Right atrium auricular region (tissue), 2 donors: Measurements from ENCODE around the gene PRICKLE3. TPM values are rescaled to one million over a fixed set of nuclear protein-coding genes. Genes with fewer than 3 reads are reported as not detected.

Source experiments
- DNase-seq: peaks from one replicate; pipeline ENCODE4 v3.0.0-alpha.2; 2019; ENCODE audit warnings: low spot score
- H3K27ac ChIP-seq, 2 donors: fragments of 200-600 bp; sonication (generic); 1 replicate in 1 of 2; 2 replicates in 1 of 2; pipeline ENCODE4 v1.5.1; 2016 to 2019
- H3K27me3 ChIP-seq, 2 donors: fragments of 200-600 bp; sonication (generic); one replicate each; pipeline versions ENCODE4 v1.5.1 to v1.6.0; 2017 to 2019
- H3K36me3 ChIP-seq: fragments of 200-600 bp; sonication (generic); one replicate; pipeline ENCODE4 v1.5.1; 2016
- H3K4me1 ChIP-seq, 2 donors: fragments of 200-600 bp; sonication (generic); one replicate each; pipeline versions ENCODE4 v1.5.1 to v1.6.0; 2017 to 2019
- H3K4me3 ChIP-seq, 2 donors: fragments of 200-600 bp; sonication (generic); 1 replicate in 1 of 2; 2 replicates in 1 of 2; pipeline ENCODE4 v1.5.1; 2017 to 2019; ENCODE audit warnings: mild to moderate bottlenecking in 1 of 2, moderate library complexity in 1 of 2
- H3K9me3 ChIP-seq, 2 donors: fragments of 200-600 bp; sonication (generic); one replicate each; pipeline ENCODE4 v1.5.1; 2019
- total RNA-seq, 2 donors: library from RNA; depleted of rRNA; stranded (reverse); fragments of >200 nt; gene quantifications; one replicate each; pipeline ENCODE4 v1.1.0, GENCODE V29; 2016
- TF ChIP-seq, protein P1 (sequence below), 2 donors: fragments of 200-600 bp; sonication (generic); IDR thresholded peaks; one replicate each; pipeline ENCODE4 v1.5.1; 2019; ENCODE audit warnings: antibody characterized with exemption in 2 of 2

The PRICKLE3 gene
- total RNA-seq, 2 donors from 2014 or later = 7.2 to 12.7 TPM

DNA sequence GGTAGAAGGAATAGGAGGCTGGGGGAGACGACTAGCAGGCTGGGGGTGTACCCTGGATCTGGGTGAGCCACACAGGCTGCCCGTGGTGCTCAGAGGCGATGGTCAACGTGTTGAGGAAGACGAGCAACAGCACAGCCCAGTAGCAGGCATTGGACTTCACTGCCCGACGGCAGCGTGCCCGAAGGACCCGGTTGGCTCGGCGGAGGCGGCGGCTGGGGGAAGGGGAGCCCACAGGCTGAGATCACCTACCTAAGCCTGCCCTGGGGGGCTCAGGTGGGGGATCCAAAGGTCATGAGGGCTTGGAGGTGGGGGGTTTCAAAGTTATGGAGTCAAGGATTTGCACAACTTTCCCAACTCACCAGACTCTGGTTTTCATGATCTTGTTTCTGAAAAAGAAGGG is 39.7 kb upstream of the PRICKLE3 start:
- no peak for DNase-seq
- Histone ChIP-seq H3K27me3 (no peaks in the 10 kb centered on the region), H3K4me3 (no peak overlapping the region), H3K36me3 (no peaks in the 10 kb centered on the region), H3K4me1 (no peaks in the 10 kb centered on the region), H3K9me3 (peaks cover 0 to 5% of the 10 kb centered on the region in 2 donors), H3K27ac (no peak overlapping the region)
- TF ChIP-seq, protein P1, sequence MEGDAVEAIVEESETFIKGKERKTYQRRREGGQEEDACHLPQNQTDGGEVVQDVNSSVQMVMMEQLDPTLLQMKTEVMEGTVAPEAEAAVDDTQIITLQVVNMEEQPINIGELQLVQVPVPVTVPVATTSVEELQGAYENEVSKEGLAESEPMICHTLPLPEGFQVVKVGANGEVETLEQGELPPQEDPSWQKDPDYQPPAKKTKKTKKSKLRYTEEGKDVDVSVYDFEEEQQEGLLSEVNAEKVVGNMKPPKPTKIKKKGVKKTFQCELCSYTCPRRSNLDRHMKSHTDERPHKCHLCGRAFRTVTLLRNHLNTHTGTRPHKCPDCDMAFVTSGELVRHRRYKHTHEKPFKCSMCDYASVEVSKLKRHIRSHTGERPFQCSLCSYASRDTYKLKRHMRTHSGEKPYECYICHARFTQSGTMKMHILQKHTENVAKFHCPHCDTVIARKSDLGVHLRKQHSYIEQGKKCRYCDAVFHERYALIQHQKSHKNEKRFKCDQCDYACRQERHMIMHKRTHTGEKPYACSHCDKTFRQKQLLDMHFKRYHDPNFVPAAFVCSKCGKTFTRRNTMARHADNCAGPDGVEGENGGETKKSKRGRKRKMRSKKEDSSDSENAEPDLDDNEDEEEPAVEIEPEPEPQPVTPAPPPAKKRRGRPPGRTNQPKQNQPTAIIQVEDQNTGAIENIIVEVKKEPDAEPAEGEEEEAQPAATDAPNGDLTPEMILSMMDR (IDR thresholded peaks at IDR 0.05) = no peak

DNA sequence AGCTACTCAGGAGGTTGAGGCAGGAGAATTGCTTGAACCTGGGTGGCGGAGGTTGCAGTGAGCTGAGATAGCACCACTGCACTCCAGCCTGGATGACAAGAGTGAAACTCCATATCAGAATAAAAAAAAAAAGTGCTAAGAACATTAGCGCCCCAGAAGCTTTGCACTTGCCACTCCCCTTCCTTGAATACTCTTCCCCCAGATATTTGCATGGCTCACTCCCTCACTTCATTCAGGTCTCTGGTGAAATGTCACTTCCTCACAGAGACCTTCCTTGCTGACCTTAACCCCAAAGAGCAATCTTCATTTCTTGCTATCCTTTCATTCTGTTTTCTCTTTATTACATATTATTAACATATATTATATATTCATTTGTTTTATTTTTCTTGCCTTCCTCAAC is 35.7 kb upstream of the PRICKLE3 start:
- no peak overlapping the region for H3K27ac ChIP-seq
- no peaks in the 10 kb centered on the region for H3K4me1 ChIP-seq
- no peaks in the 10 kb centered on the region for H3K36me3 ChIP-seq
- no peaks in the 10 kb centered on the region for H3K27me3 ChIP-seq
- TF ChIP-seq, protein P1 (IDR thresholded peaks at IDR 0.05) = no peak
- H3K4me3 ChIP-seq = no peak overlapping the region
- H3K9me3 ChIP-seq = peaks cover 0 to under 1% of the 10 kb centered on the region in 2 donors
- no peak for DNase-seq

DNA sequence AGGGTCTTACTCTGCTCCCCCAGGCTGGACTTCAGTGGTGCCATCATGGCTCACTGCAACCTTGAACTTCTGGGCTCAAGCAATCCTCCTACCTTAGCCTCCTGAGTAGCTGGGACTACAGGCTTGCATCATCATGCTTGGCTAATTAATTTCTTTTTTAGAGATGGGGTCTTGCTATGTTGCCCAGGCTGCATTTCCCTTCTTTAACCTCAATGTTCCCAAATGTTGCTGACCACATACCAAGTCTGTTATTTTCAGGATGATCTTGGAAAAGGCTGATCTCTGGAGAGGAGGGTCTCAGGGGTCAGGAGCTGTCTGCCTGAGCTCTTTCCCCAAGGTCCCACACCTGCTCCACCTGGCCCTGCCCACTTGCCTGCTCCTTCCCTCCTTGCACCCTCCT is 33.9 kb upstream of the PRICKLE3 start:
- TF ChIP-seq, protein P1 (IDR thresholded peaks at IDR 0.05) = no peak
- no peaks in the 10 kb centered on the region for H3K27me3 ChIP-seq
- H3K4me3 ChIP-seq = no peak overlapping the region
- no peak for DNase-seq
- H3K4me1 ChIP-seq = no peaks in the 10 kb centered on the region
- no peak overlapping the region for H3K27ac ChIP-seq
- no peaks in the 10 kb centered on the region for H3K36me3 ChIP-seq
- H3K9me3 ChIP-seq = no peaks in the 10 kb centered on the region

DNA sequence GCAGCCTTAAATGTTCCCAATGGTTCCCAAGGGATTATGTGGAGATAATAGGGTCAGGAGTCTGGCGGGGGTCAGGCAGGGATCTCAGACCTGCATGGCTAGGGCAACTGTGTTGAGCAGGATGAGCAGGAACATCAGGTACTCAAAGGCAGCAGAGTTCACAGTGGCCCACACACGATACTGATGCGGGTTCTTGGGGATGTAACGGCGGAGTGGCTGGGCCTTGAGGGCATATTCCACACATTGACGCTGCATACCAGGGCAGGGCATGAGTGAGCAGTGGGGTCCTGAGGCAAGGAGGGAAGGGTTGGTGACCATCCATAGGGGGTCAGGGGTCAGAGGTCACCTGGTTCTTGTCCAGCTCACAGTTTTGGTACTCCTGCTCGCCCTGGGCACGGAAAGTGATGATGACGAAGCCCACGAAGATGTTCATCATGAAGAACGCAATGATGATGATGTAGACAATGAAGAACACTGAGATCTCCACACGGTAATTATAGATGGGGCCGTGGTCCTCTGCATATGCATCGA is 28.9 kb upstream of the PRICKLE3 start:
- Histone ChIP-seq H3K27ac (no peak overlapping the region), H3K4me1 (no peaks in the 10 kb centered on the region), H3K27me3 (no peaks in the 10 kb centered on the region), H3K9me3 (no peaks in the 10 kb centered on the region), H3K4me3 (no peak overlapping the region), H3K36me3 (no peaks in the 10 kb centered on the region)
- DNase-seq = no peak
- TF ChIP-seq, protein P1 (IDR thresholded peaks at IDR 0.05) = no peak

DNA sequence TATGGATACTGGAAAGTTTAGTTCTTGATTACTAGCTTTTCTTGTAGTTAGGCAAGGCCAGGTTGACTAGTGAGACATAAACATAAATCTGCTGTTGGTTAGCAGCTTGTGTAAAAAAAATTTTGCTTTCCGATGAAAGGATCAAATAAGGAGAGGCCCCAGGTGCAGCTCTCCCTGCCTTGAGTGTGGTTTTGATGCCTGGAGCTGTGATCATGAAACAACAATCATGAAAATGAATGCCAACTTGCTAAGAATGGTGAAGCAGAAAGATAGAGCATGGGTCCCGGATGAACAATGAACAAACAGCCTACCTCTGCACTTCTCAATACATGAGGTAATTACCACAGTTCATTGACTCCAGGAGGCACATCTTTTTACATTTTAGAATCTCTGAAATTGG is 28.2 kb upstream of the PRICKLE3 start:
- Histone ChIP-seq H3K36me3 (no peaks in the 10 kb centered on the region), H3K4me1 (no peaks in the 10 kb centered on the region), H3K27me3 (no peaks in the 10 kb centered on the region), H3K9me3 (no peaks in the 10 kb centered on the region), H3K4me3 (no peak overlapping the region), H3K27ac (no peak overlapping the region)
- TF ChIP-seq, protein P1 (IDR thresholded peaks at IDR 0.05) = no peak
- DNase-seq = no peak

DNA sequence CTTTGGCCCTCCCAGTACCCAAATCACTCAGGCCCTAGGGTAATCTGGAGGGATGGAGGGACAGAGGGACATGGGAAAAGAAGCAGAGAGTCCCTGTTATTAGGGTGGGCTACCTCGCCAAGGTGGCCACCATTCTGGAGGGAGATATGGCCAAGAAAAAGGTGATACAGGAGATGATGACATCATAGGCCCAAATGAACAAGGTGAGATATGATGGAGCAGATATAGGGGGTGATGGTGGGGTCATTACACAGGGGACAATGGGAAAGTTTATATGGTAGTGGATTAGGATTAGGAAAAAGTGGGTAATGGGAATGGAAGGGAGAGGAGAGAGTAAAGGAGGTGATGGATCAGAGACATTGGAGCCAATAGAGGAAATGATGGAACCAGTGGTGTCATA is 26.7 kb upstream of the PRICKLE3 start:
- H3K36me3 ChIP-seq = no peaks in the 10 kb centered on the region
- no peaks in the 10 kb centered on the region for H3K27me3 ChIP-seq
- DNase-seq = no peak
- H3K9me3 ChIP-seq = no peaks in the 10 kb centered on the region
- TF ChIP-seq, protein P1 (IDR thresholded peaks at IDR 0.05) = no peak
- no peak overlapping the region for H3K4me3 ChIP-seq
- no peaks in the 10 kb centered on the region for H3K4me1 ChIP-seq
- H3K27ac ChIP-seq = no peak overlapping the region
